Astrocyte (in vitro differentiated cells and primary cell): ENCODE measurements around the gene CAPRIN2. TPM values are rescaled to one million over a fixed set of nuclear protein-coding genes. Genes with fewer than 3 reads are reported as not detected.

Experiments
- DNase-seq: peaks from one replicate; pipeline ENCODE4 v3.0.0-alpha.2; 2010; ENCODE audit warnings: low read depth
- FAIRE-seq: peaks from 2 replicates; lab custom pipeline; 2011; peaks lifted over from hg19 to GRCh38; lab: Jason Lieb, UNC
- H2AFZ ChIP-seq: 2 replicates; pipeline ENCODE4 v1.6.0; 2012; ENCODE audit warnings: low read depth, low read length, inconsistent platforms
- H3K27ac ChIP-seq: 2 replicates; pipeline ENCODE4 v1.5.1; 2011; ENCODE audit warnings: low read depth, low read length, inconsistent platforms
- H3K27me3 ChIP-seq: 2 replicates; pipeline ENCODE4 v1.6.0; 2011; ENCODE audit warnings: low read length, inconsistent platforms; ENCODE audit not compliant: insufficient read depth
- H3K36me3 ChIP-seq: 2 replicates; pipeline ENCODE4 v1.5.1; 2011; ENCODE audit warnings: low read length, inconsistent platforms; ENCODE audit not compliant: insufficient read depth
- H3K4me1 ChIP-seq: 2 replicates; pipeline ENCODE4 v1.5.1; 2011; ENCODE audit warnings: low read length, inconsistent platforms; ENCODE audit not compliant: insufficient read depth
- H3K4me2 ChIP-seq: 2 replicates; pipeline ENCODE4 v1.6.0; 2012; ENCODE audit warnings: low read length, inconsistent platforms
- H3K4me3 ChIP-seq: 2 replicates; pipeline ENCODE4 v1.5.1; 2011; ENCODE audit warnings: low read depth, mild to moderate bottlenecking, low read length, inconsistent platforms; ENCODE audit not compliant: insufficient read depth
- H3K79me2 ChIP-seq: 2 replicates; pipeline ENCODE4 v1.6.0; 2012; ENCODE audit warnings: mild to moderate bottlenecking, low read length, inconsistent platforms; ENCODE audit not compliant: insufficient read depth
- H3K9ac ChIP-seq: 2 replicates; pipeline ENCODE4 v1.6.0; 2012; ENCODE audit warnings: mild to moderate bottlenecking, low read length, inconsistent platforms
- H3K9me3 ChIP-seq: 2 replicates; pipeline ENCODE4 v1.5.1; 2012; ENCODE audit warnings: low read depth, mild to moderate bottlenecking, low read length, inconsistent platforms; ENCODE audit not compliant: insufficient read depth
- H4K20me1 ChIP-seq: 2 replicates; pipeline ENCODE4 v1.6.0; 2012; ENCODE audit warnings: low read length, inconsistent platforms; ENCODE audit not compliant: insufficient read depth
- H3K27ac Mint-ChIP-seq: one replicate; pipeline ENCODE4 v1.8.0; 2021; ENCODE audit warnings: mild to moderate bottlenecking, mixed read lengths; ENCODE audit not compliant: unreplicated experiment
- H3K27me3 Mint-ChIP-seq: one replicate; pipeline ENCODE4 v1.8.0; 2021; ENCODE audit warnings: low read depth, mixed read lengths; ENCODE audit not compliant: unreplicated experiment
- H3K36me3 Mint-ChIP-seq: one replicate; pipeline ENCODE4 v1.8.0; 2021; ENCODE audit warnings: low read depth, mixed read lengths; ENCODE audit not compliant: unreplicated experiment
- H3K4me1 Mint-ChIP-seq: one replicate; pipeline ENCODE4 v1.8.0; 2021; ENCODE audit warnings: low read depth, mixed read lengths; ENCODE audit not compliant: unreplicated experiment
- H3K4me3 Mint-ChIP-seq: one replicate; pipeline ENCODE4 v1.8.0; 2021; ENCODE audit warnings: mild to moderate bottlenecking, moderate library complexity, mixed read lengths; ENCODE audit not compliant: unreplicated experiment
- H3K9me3 Mint-ChIP-seq: one replicate; pipeline ENCODE4 v1.8.0; 2021; ENCODE audit warnings: mild to moderate bottlenecking, mixed read lengths; ENCODE audit not compliant: unreplicated experiment
- EZH2 ChIP-seq: IDR thresholded peaks from 2 replicates; pipeline ENCODE4 v1.6.1; 2012; ENCODE audit warnings: mild to moderate bottlenecking, low read length, inconsistent platforms; ENCODE audit not compliant: insufficient read depth
- total RNA-seq: library from RNA; stranded (reverse); gene quantifications from 2 replicates; pipeline ENCODE4 v1.2.1, GENCODE V29; 2021
- TF ChIP-seq, protein P1 (sequence below): IDR thresholded peaks from 2 replicates; pipeline ENCODE4 v1.5.1; 2011; ENCODE audit warnings: low read depth, mild to moderate bottlenecking, inconsistent platforms, low read length, moderate library complexity; ENCODE audit not compliant: insufficient read depth

Gene CAPRIN2
- total RNA-seq, 1 donor from 2014 or later: 23.1 TPM

DNA sequence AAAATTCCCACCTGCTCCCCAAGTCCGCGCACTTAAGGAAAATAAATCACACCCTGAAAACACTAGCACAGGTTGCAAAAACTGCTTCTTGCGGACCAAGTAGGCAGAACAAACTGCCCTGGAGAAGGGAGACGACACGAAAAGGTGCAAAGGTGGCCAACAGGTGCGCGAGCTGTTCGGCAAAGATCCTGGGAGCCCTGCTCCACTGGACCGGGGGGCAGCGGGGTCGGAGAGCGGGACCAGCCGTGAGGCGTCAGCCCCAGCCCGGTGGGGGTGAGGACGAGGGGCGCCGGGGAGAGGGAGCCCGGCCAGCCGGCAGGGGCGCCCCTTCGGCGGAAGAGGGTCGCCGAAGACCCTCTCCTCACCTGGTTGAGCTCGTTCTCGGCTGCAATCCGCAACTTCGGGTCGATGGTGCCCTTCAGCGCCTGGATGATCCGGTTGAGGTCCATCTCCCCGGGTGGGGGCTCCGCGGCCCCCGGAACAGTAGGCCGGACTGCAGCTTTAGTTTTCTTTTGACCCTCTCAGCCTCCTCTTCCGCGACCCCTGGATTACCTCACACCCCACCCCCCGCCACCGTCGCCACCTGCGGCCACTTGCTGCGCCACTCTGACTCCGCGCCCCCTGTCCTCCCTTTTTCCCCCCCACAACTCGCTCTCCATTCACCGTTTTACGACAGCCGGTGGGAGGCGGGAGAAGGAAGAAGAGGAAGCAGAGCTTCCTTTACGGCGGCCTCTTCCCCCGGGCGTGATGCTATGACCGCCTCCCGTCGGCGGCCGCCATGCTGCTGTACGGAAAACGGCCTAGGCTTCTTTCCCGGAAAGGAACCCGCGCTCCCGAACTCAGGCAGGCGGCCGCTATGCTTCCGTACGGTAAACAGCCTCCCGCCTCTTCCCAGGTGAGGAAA, 59.3 kb downstream of the CAPRIN2 start, which contains the start of gene IPO8:
Gene IPO8 (minus strand): TSS at position 671 of the 904 bp plus-strand sequence. CDS start 222 bp downstream, at position 449.
- TF ChIP-seq, protein P1, sequence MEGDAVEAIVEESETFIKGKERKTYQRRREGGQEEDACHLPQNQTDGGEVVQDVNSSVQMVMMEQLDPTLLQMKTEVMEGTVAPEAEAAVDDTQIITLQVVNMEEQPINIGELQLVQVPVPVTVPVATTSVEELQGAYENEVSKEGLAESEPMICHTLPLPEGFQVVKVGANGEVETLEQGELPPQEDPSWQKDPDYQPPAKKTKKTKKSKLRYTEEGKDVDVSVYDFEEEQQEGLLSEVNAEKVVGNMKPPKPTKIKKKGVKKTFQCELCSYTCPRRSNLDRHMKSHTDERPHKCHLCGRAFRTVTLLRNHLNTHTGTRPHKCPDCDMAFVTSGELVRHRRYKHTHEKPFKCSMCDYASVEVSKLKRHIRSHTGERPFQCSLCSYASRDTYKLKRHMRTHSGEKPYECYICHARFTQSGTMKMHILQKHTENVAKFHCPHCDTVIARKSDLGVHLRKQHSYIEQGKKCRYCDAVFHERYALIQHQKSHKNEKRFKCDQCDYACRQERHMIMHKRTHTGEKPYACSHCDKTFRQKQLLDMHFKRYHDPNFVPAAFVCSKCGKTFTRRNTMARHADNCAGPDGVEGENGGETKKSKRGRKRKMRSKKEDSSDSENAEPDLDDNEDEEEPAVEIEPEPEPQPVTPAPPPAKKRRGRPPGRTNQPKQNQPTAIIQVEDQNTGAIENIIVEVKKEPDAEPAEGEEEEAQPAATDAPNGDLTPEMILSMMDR: no peak
- no peak for TF ChIP-seq EZH2
- no peak for FAIRE-seq
- H3K4me1 Mint-ChIP-seq: peaks cover 11% of the 10 kb centered on the region

DNA sequence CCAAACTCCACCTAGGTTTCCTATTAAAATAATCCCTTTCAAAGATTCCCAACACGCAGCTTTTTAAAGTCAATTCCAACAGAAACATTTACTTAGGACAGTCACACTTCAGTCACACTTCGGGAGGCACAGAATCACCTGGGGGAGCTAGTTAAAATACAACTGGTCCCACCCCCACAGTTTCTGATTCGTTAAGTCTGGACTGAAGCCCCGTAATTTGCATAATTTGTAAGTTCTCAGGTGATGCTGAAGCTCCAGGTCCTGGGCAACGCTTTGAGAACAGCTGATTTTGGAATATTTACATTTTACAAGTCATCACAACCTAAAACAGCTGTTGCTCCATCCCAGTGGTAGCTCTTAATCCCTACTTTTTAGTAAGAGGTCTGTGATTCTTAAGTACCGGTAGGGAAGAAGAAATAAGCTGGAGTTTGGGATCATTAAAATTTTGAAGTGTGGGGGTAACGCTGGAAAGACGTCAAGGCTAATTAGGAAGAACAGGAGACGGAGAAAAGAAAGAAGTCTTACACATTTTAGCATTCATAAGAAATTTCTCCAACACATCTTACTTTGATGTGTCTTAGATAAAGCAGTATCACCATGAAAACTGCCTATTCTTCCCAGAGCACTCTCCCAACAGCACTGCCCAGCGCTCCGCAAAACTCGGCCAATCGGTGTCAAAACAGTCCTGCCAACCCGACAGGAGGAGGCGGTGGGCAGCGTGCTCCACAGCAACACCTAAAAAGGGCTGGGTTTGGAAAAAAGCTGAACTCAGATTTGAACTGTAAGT, 60.1 kb downstream of the CAPRIN2 start:
- Histone ChIP-seq H3K9ac (peak overlapping the region; percentile 90), H3K36me3 (no peaks in the 10 kb centered on the region), H4K20me1 (peaks cover 21% of the 10 kb centered on the region), H3K79me2 (peaks cover 60% of the 10 kb centered on the region), H3K9me3 (no peaks in the 10 kb centered on the region), H3K4me1 (peaks cover 18% of the 10 kb centered on the region), H3K27ac (no peak overlapping the region), H2AFZ (peak overlapping the region; percentile 97), H3K4me2 (peak overlapping the region; percentile 96), H3K27me3 (no peaks in the 10 kb centered on the region), H3K4me3 (peak overlapping the region; percentile 95)
- H3K4me1 Mint-ChIP-seq: peaks cover 11% of the 10 kb centered on the region
- peak overlapping the region; percentile 82 for H3K27ac Mint-ChIP-seq
- H3K36me3 Mint-ChIP-seq: no peaks in the 10 kb centered on the region
- no peaks in the 10 kb centered on the region for H3K9me3 Mint-ChIP-seq
- TF ChIP-seq, protein P1: no peak
- no peak for TF ChIP-seq EZH2
- no peaks in the 10 kb centered on the region for H3K27me3 Mint-ChIP-seq
- peak; percentile 30 for DNase-seq
- H3K4me3 Mint-ChIP-seq: peak overlapping the region; percentile 96
- FAIRE-seq: no peak

More for the DNA sequence above, 59.3 kb downstream of the CAPRIN2 start, which contains the start of gene IPO8:
- peak within 1 kb of the TSS; percentile 81 for H3K27ac ChIP-seq
- H3K27ac Mint-ChIP-seq: peak within 1 kb of the TSS; percentile 91
- DNase-seq: peak; percentile 86
- H3K9me3 ChIP-seq: no peaks in the 10 kb centered on the region
- peak within 1 kb of the TSS; percentile 97 for H2AFZ ChIP-seq
- H3K4me3 Mint-ChIP-seq: peak within 1 kb of the TSS; percentile 96
- no peaks in the 10 kb centered on the region for H3K27me3 Mint-ChIP-seq
- no peaks in the 10 kb centered on the region for H3K27me3 ChIP-seq
- H3K36me3 ChIP-seq: no peaks in the 10 kb centered on the region
- peaks cover 52% of the 10 kb centered on the region for H3K79me2 ChIP-seq
- H4K20me1 ChIP-seq: peaks cover 17% of the 10 kb centered on the region
- H3K4me2 ChIP-seq: peak within 1 kb of the TSS; percentile 96
- H3K9ac ChIP-seq: peak within 1 kb of the TSS; percentile 90
- no peaks in the 10 kb centered on the region for H3K9me3 Mint-ChIP-seq
- peak within 1 kb of the TSS; percentile 95 for H3K4me3 ChIP-seq
- H3K36me3 Mint-ChIP-seq: no peaks in the 10 kb centered on the region
- H3K4me1 ChIP-seq: peaks cover 18% of the 10 kb centered on the region
